GM19438 (cell line): ENCODE results near the gene SH3PXD2B.

Source experiments
- ATAC-seq: cut with Tn5 transposase; IDR thresholded peaks from one replicate; pipeline ENCODE4 v1.9.1; 2021; ENCODE audit warnings: low read depth; ENCODE audit not compliant: unreplicated experiment

The SH3PXD2B gene

DNA sequence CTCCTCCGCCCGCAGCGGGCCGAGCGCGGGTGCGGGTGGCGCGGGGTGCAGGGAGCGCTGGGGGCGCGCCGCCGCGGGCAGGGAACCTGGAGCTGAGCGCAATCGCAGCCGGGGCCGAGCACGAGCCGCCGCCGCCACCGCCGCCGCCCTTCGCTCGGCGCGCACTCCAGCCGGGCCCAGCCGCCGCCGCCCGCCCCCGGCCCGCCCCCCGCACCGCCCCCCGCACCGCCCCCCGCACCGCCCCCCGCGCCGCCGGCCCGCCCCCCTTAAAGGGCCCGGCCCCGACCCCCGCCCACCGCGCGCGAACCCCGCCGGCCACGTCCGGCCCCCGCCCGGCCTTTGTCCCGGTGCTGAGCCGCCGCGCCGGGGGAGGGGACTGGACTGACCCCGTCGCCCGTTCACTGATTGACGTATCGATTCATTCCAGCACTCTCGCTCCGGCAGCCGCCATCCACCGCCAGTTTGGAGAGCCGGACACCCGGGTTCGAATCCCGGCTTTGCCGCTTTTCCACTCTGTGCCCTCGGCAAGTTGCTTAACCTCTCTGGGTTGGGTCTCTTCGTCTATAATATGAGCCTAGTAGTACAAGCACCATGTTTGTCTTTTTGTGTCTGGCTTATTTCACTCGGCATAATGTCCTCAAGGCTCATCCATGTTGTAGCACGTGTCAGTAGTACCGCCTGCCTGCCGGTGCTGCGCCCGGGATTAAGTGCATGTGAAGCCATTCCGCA lies at the start of gene SH3PXD2B:
SH3PXD2B (minus strand) TSS at position 168 of the 729 bp plus-strand sequence. CDS start 173 bp downstream, outside the sequence.
- ATAC-seq = peak; percentile 51

DNA sequence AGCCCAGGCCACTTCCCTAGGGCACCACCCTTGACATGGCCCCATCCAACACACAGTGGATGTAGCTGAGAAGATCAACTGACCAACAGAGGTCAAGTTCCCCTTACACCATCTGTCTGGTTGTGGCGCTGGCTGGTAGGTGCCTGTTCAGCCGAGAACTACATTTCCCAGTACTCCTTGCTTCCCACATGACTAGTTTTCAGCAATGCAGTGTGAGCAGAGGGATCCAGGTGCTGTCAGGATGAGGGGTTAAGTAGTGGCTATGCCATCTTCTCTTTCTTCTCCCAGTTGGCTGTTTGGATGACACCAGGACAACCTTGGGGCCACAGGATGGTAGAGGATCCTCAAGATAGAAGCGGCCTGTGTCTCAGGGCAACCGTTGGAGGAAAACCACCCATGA lies 48.6 kb upstream of the SH3PXD2B start:
- no peak for ATAC-seq

DNA sequence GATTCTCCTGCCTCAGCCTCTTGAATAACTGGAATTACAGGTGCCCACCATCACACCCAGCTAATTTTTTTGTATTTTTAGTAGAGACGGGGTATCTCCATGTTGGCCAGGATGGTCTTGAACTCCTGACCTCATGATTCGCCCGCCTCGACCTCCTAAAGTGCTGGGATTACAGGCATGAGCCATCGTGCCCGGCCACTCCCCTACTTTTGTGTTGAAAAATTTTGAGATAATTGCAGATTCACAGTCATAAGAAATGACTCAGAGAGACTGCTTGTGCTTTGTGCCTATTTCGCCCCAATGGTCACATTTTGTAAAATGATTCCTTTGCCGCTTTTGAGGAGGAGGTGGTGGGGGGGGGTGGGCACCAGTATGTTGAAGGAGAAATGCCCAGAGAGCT lies 48.1 kb upstream of the SH3PXD2B start:
- ATAC-seq = no peak

DNA sequence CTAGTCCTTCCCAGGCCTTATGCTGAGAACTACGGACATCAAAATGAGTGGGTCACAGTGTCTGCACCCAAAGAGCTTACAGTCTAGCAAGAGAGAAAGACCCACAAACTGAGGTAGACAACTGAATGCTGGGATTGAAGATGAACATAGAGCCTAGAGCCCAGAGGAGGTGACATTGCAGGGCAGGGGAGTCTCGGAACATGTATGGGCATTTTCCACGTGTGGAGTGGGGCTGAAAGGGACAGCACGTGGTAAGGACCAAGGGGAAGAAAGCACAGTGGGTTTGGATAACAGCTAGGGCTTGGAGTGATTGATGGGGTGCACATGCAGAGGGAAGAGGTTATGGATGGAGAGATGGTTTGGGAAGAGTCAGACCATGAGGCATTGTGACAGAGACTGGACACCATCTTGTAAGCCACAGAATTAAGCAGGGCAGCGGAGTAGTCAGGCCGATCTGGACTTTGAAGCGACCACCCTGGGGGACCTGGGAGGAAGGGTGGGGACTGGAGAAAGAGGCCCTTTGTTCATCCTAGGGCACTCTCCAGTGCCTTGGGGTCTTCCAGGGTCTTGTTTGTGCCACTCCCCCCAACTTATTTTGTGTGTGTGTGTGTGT lies 47.5 kb upstream of the SH3PXD2B start:
- ATAC-seq = no peak

DNA sequence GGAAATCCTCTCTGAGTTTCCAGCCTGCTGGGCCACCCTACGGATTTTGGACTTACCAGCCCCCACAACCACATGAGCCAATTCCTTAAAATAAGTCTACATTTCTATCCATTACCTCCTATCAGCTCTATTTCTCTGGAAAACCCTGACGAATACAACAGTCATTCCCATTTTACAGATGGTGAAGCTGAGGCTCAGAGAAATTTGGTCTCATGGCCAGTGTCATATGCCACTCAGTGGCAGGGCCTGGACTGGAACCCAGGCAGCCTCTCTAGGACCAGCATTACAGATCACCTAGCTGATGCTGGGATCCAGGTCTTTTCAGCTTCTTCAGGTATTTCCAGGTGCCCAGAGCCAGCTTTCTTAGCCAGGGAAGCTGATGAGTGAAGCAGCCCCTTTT lies 45.0 kb upstream of the SH3PXD2B start:
- no peak for ATAC-seq

DNA sequence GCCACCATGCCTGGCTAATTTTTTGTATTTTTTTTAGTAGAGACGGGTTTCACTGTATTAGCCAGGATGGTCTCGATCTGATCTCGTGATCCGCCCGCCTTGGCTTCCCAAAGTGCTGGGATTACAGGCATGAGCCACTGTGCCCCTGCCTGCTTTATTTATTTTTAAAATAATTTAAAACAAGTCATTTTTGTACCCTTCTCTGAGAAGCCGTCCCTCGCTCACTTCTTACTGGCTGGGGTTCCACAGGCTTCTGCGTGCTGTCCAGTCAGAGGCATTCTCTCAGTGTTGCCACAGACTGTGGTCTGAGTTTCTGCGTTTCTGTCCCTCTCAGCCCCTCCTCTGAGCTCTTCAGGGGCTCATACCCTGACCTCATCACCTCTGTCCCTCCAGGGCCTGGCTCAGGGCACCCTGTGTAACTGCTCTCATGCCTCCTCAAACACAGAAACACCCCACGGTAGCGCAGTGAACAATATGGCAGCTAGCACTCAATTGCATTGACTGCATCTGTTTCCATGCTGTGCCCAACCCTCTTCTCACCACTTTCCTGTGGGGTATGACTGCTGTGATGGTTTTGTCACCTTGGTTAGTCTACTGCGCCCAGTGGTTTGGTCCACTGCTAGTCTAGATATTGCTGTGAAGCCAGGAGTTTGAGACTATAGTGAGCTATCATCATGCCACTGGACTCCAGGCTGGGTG lies 44.3 kb upstream of the SH3PXD2B start:
- ATAC-seq = no peak

DNA sequence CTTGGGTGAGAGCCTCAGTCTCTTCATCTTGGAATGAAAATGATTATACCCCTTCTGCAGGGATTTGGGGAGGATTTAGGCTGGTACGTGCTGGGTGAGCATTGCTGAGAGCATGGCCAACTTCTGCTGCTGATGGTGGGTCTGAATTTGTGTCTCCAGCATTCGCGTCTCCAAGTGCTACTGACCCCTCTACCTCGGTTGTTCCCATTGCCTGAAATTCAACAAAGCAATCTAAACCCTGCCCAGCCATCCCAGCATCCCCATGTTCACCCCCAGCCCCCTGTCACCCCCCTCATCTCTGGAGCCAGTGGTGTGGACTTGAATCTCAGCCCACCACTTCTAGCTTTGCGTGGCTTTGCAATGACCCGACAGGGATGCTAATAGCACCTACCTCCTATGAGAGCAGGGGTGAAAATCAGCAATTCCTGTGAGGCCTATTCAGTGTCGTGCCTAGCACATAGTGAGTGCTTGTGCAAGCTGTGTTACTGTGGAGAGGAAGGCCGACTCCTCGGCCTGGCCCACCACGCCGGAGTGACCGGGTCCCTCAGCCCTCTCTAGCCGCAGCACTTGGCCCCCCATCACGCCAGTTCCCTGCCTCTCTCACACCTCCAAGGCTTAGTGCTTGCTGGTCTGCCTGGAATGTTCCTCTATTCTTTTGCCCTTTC lies 43.4 kb upstream of the SH3PXD2B start:
- ATAC-seq = no peak

DNA sequence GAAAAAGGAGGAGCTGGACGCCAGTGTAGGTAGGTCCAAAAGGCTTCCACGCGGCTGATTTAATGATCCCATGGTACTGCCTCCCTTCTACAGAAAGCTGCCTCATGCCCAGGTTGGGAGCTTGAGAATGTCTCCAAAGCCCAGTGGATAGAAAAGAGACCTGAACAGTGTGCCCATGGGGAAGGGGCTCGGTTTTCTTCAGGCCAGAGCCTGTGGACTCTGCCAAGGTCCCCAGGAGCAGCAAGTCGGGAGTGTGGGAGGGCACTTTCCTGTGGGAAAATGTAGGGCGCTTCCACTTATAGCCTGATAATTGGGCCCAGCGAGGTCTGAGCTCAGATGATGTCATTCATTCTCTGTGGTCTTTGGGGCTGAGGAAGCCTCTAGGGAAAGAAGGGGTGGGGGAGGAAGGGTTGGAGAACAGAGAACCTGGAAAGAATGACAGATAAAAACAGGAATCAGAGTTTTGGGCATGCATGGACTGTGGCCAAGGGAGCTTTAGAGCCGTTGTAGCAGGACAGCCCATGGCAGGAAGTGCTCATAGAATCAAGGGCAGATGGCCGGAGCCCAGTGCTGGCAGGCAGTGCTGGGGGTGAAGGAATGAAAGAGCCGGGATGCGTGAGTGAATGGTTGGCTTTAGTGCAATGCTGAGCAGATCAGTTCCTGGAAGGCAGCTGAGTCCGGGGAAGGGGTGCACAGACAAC lies 42.5 kb upstream of the SH3PXD2B start:
- ATAC-seq = no peak

DNA sequence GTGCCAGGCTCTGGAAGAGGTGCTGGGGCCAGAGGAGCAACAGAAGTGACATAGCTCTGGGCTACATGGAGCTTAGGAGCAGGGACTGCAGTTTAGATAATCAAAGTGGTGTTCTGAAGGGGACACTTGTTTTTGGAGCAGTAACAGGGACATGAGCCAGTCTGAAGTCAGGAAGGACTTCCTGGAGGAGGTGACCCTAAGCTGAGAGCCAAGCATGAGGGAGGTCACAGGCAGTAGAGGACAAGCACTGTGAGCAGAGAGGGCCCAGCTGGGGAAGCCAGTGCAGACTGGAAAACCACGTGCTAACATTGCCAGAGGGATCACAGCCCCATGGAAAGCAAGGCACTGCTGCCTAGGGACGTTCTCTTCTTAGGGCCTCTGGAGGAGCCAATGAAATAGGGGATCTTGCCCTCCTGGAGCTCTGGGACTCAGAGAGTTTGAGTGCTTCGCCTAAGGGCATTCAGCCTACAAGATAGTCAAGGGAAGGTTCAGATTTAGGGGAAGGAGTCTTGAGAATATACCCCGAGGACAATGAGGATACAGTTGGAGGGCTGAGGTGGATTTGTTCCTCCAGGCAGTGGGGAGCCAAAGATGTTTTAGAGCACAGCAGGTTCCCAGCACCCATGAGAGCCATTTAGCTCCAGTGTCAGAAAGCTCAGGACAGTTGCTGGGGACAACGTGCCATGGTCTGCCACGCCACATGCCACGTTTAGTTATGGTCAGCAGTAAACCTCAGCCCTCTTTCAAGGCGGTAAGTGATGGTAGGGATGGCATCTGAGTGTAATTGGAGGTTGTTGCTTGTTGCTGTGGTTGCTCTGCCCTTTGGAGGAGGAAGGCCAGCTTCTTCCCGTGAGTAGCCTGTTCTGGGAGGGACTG lies 40.5 kb upstream of the SH3PXD2B start:
- ATAC-seq = no peak

DNA sequence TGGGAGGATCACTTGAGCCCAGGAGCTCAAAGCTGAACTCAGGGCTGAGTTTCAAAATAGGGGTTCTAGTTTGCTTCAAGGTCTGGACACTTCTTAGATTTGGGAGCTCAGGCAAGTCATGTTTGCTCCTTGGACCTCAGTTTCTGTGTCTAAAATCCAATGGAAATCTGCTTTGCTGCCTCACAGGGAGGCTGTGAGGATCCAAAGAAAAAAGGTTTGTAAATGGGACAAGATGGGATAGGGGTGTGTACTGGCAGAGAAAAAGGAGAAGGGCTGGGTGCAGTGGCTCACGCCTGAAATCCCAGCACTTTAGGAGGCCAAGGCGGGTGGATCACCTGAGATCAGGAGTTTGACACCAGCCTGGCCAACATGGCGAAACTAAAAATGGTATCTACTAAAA lies 39.6 kb upstream of the SH3PXD2B start:
- no peak for ATAC-seq

DNA sequence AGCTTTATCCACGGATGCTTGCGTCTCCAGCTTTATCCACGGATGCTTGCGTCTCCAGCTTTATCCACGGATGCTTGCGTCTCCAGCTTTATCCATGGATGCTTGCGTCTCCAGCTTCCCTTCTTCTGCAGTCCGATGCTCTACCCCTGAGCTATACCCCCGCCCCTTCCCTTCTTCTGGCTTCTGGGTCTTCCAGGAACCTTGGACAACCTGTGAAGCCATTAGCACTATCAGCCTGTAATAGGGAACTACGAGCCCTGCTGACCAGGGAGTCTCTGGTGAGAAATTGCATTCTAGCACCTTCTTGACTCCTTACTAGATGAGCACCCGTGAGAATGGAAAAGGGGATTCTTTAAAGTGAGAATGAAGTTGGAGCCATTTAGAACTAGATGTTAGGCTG lies 39.1 kb upstream of the SH3PXD2B start:
- ATAC-seq = no peak

DNA sequence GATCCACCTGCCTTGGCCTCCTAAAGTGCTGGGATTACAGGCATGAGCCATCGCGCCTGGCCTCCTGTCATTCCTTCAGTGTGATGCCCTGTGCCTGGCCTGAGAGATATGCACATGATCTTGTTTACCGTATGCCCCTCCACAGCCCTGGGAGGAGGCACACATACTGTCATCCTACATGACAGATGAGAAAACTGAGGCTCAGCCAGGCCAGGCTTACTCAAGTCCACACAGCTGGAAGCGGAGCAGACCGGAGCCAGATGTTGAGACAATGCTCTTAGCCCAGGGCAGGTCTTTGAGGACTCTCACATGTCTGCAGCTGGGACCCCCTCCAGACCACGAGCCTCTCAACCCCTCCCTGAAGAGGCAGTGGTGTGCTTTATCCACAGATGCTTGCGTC lies 38.7 kb upstream of the SH3PXD2B start:
- no peak for ATAC-seq

DNA sequence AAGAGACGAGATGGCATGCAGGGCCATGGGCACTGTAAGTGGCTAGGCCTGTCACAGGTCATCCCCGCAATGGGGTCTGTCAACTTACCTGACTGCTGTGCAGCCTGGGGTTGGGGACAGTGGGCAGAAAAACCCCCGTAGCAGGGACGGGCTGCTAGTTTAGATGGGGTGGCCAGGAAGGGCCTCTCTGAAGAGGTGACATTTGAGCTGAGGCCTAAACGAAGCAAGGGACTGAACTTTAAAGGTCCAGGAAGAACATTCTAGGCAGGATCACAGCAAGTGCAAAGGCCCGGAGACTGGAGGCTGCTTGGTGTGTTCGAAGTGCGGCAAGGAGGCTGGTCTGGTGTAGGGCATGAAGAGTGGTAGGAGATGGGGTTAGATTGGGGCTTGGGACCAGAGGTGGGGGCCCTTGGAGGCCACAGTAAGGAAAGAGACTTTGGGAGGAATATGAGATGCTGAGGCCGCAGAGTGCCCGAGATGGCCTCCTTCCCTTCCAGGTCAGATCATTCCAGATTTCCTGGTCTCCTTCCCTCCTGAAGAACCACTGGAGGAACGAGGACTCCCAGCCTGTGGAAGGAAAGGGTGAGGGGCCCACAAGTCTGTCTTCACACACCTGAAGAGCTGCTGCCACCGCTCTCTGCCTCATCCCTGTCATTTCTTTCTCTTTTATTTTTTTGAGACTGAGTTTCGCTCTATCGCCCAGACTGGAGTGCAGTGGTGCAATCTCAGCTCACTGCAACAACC lies 37.9 kb upstream of the SH3PXD2B start:
- no peak for ATAC-seq

DNA sequence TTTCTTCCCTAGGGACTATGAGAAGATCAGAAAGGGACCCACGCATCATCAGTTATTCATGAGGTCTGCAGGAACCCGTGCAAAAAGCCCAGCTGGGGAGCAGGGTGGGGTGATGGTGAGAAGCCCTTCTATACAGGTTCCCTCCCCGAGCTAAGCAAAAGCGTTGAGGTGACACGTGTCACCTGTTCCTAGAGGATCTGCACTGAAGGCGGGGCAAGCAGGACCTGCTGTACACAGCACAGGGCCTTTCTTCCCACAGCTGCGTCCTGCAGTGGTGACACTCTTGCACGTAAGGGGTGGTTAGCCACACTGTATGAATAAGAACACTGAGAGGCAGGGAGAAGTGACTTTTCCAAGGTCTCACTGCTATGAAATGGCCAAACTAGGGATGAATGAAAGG lies 37.2 kb upstream of the SH3PXD2B start:
- ATAC-seq = no peak

DNA sequence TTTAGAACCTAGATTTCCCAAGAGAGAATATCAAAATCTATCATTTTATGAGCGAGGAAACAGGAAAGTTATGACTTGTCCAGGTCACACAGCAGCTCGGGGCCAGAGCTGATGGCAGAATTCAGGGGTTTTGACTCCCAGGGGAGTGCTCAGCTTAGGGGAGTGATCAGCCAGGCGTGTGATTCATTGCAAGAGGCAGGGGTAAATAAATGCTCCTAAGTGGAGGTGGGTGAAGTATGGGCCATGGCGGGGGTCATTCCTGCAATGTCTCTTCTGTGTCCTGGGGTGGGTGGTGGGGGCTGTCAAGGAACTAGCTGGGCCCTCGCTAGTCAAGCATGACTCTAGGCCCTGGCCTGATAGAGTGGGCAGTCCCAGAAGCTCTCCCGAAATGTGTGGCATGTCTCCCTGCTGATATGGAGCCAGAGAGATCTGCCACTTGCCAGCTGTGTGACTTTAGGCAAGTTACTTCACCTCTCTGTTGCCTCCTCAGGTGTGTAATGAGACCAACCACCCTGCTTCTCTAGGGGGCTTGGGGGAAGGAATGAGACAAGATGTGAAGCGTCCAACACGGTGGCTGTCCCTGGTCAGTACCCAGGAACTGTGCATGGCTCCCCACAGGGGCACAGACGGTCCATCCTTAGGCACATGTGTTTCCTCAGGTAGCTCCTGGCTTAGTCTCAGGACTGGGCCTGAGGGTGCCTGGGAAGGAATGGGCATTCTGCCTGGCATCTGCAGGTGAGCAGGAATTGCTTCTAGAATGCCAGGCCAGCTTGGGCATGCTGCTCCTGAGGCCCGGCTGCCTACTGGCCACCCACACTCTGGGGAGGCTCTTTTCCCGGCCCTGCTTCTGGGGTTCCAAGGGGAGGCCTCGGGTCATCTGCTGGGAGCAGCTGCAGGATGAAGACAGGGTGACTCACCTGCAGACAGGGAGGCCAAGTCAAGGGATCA lies 36.5 kb upstream of the SH3PXD2B start:
- ATAC-seq = no peak

DNA sequence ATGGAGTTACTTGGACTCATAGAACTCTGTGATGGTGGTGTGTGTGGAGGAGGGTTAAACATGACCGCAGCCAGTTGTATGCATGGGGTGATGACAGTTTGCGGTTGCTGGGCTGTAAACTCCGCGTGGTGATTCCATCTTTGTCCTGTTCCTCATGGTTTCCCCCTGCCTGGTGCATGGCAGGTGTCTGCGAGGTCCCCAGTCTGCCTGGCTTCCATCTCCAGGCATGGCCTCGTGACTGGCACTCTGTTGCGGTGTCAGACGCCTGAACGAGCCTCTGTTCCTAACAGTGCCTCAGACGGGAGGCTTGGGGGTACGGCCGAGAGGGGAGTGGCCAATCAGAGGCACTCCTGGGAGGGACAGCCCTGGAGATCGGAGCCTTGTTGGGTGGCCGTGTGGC lies 33.9 kb upstream of the SH3PXD2B start:
- no peak for ATAC-seq

DNA sequence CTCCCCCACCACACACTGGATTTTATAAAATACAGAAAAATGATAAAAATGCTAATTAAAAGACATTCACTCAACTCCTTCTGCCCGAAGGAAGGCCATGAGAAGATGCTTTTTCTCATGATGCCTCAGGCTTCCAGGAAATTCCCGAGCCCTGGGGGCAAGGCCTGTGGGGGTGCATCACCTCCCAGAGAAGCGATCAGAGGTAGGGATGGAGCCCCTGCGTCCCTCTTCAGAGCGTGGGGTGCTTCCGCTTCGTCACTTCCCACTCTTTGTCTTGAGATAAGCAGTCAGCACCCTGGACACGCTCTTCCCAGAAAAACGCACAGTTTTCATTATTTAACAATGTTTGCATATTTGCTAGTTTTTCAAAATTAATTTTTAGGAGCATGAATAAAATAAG lies 33.3 kb upstream of the SH3PXD2B start:
- no peak for ATAC-seq

DNA sequence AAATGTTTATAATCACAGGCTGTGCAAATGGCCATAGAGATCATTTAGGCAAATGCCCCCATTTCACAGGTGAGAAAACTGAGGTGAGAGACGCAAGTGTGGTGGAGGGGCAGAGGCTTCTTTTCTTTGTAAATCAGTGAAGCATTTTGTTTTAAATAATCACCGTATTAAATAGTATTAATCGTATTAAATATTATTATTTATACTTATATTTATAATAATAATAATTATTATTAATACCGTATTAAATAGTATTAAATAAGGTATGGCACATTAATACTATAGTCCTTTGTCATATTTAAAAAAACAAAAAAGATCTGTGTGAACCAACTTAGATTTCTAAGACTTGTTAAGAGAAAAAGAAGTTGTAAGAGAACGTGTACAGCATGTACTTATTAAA lies 32.6 kb upstream of the SH3PXD2B start:
- ATAC-seq = no peak
